Measurements from ENCODE around the gene RNF103. TPM values are rescaled to one million over a fixed set of nuclear protein-coding genes. Genes with fewer than 3 reads are reported as not detected.
"Not testable (repeated sequence)": the region's sequence is repeated elsewhere in the genome, so short reads cannot be mapped to it uniquely, and the experiment has no call there.

Gene RNF103
- total RNA-seq: 10 to 100 TPM; 17.4 to 24.8 TPM

DNA sequence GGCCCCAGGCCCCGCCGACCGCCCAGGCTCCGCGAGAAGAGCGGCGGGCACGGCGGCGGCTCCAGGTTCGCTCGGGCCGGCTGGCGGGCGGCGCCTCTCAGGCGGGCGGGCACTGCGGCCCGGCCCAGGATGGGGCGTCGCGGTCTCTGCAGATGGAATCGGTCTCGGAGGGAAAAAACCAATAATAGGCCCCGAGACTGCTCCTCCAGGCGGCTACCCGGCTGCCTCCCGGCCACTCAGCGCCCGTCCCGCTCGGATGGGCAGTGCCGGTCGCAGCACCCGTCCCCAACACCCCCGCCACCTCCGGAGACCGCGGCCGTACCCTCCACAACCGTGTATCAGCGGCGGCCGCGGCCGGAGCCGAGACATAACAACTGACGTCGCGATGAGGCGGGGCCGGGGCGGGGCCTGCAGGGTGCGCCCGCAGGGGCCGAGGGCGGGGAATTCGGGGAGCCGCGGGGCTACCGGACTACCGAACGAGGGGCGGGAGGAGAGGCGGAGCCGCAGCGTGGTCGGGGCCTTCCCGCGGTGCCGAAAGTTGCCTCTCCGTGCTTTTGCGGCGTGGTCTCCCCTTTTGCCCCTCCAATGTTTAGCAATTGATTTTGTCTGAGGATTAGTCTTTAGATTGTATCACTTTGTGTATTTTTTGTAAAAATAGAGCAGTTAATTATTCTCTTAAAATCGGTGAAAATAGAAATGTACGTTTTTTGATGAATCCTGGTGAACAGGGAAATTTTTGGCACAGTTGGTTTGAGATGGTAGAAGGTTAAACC, at the start of gene RNF103:
TSS of gene RNF103 (minus strand) at position 372 of the 773 bp plus-strand sequence. CDS start 979 bp downstream, outside the sequence.
- ATAC-seq (replicated peaks in 1 of 2) (peak; percentile 90 to 92), DNase-seq (peak; percentile 96 to 98)
- H3K36me3 Mint-ChIP-seq (ENCODE audit: insufficient read depth in 2 of 2): peaks cover 0 to 4% of the 10 kb centered on the region in 2 donors
- H3K4me3 Mint-ChIP-seq: peak within 1 kb of the TSS; percentile 93 to 99
- H3K4me1 Mint-ChIP-seq (ENCODE audit: low read depth): peaks cover 24% of the 10 kb centered on the region
- H3K27ac Mint-ChIP-seq: peak within 1 kb of the TSS; percentile 95
- H3K9me3 Mint-ChIP-seq: no peaks in the 10 kb centered on the region
- H3K27me3 Mint-ChIP-seq (ENCODE audit: low read depth): peaks cover 5% of the 10 kb centered on the region

GRCh38 chr2:86673011-86673410, 49.3 kb upstream of the RNF103 start:
- Mint-ChIP-seq H3K4me3 (no peak overlapping the region), H3K4me1 (ENCODE audit: low read depth) (no peaks in the 10 kb centered on the region), H3K9me3 (no peaks in the 10 kb centered on the region), H3K27ac (no peak overlapping the region), H3K36me3 (ENCODE audit: insufficient read depth in 2 of 2) (no peaks in the 10 kb centered on the region), H3K27me3 (ENCODE audit: low read depth) (no peaks in the 10 kb centered on the region)
- ATAC-seq (replicated peaks in 1 of 2) (no peak), DNase-seq (no peak)

GRCh38 chr2:86672027-86672545, 48.4 kb upstream of the RNF103 start:
- peaks cover 1 to 5% of the 10 kb centered on the region in 2 donors for H3K9me3 Mint-ChIP-seq
- ATAC-seq (replicated peaks in 1 of 2) (no peak), DNase-seq (no peak)
- no peaks in the 10 kb centered on the region for H3K4me1 Mint-ChIP-seq (ENCODE audit: low read depth)
- H3K27ac Mint-ChIP-seq: no peak overlapping the region
- no peaks in the 10 kb centered on the region for H3K27me3 Mint-ChIP-seq (ENCODE audit: low read depth)
- H3K36me3 Mint-ChIP-seq (ENCODE audit: insufficient read depth in 2 of 2): peaks cover 0 to 8% of the 10 kb centered on the region in 2 donors
- no peak overlapping the region for H3K4me3 Mint-ChIP-seq

DNA sequence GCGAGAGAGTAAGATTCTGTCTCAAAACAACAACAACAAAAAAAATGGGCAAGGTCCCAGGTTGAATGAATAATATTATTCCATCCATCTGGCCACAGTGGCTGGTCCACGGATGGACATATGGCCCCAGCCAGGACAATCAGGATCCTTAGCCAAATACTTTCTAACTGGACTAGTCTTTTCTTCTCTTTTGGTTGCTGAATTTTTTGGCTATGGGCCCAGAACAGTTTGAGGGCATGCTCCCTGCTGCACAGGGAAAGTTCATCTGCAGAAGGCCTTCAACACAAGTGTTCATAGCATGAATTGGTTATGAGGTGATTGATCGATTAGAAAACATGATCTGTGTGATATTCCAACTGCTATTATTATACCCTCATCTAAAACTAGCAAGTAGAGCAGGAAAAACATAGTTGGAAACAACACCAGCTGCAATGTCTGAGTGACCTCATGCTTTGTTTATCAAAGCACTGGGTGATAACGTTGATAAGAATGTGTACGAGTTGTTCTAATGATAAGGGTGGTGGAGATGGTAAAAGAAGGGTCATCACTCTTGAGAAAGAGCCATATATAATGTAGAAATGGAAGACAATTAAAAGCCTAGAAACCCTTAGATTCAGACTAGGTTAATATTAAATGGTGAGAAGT, 47.8 kb upstream of the RNF103 start:
- ATAC-seq (replicated peaks in 1 of 2): no peak
- Mint-ChIP-seq H3K27me3 (ENCODE audit: low read depth) (no peaks in the 10 kb centered on the region), H3K4me1 (ENCODE audit: low read depth) (no peaks in the 10 kb centered on the region), H3K27ac (no peak overlapping the region), H3K9me3 (peaks cover 1 to 8% of the 10 kb centered on the region in 2 donors), H3K4me3 (no peak overlapping the region), H3K36me3 (ENCODE audit: insufficient read depth in 2 of 2) (peaks cover 0 to 8% of the 10 kb centered on the region in 2 donors)
- DNase-seq: no peak

DNA sequence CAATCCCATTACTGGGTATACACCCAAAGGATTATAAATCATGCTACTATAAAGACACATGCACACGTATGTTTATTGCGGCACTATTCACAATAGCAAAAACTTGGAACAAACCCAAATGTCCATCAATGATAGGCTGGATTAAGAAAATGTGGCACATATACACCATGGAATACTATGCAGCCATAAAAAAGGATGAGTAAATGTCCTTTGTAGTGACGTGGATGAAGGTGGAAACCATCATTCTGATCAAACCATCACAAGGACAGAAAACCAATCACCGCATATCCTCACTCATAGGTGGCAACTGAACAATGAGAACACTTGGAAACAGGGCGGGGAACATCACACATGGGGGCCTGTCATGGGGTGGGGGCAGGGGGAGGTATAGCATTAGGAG, 45.7 kb upstream of the RNF103 start:
- not testable (repeated sequence) for DNase-seq; ATAC-seq (replicated peaks in 1 of 2); H3K4me3 Mint-ChIP-seq; H3K4me1 Mint-ChIP-seq (ENCODE audit: low read depth); H3K27me3 Mint-ChIP-seq (ENCODE audit: low read depth); H3K36me3 Mint-ChIP-seq (ENCODE audit: insufficient read depth in 2 of 2); H3K27ac Mint-ChIP-seq
- peaks cover 1 to 14% of the 10 kb centered on the region in 2 donors for H3K9me3 Mint-ChIP-seq

DNA sequence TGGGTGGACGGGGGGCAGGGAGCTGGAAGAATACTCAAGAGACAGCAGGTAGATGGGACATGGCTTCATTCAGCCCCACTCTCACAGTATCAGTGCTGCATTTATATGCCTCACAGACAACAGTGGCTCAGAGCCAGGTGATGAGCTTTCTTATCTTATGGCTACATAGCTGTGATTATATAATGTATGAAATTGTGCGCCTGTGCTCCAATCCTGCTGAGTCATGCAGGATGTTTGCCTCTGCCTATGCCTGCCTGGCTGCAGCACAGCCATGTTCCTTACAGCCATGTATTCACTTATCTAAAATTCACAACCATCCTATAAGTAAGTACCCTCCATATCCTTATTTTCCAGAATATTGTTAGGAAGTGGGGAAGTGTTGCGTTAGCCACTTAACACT, 37.7 kb upstream of the RNF103 start:
- Mint-ChIP-seq H3K27me3 (ENCODE audit: low read depth) (no peaks in the 10 kb centered on the region), H3K27ac (no peak overlapping the region), H3K4me1 (ENCODE audit: low read depth) (no peaks in the 10 kb centered on the region), H3K4me3 (no peak overlapping the region), H3K9me3 (peaks cover 0 to 6% of the 10 kb centered on the region in 2 donors), H3K36me3 (ENCODE audit: insufficient read depth in 2 of 2) (peaks cover 2 to 16% of the 10 kb centered on the region in 2 donors)
- ATAC-seq (replicated peaks in 1 of 2) (no peak), DNase-seq (peak in 1 of 2 donors; percentile 4)

DNA sequence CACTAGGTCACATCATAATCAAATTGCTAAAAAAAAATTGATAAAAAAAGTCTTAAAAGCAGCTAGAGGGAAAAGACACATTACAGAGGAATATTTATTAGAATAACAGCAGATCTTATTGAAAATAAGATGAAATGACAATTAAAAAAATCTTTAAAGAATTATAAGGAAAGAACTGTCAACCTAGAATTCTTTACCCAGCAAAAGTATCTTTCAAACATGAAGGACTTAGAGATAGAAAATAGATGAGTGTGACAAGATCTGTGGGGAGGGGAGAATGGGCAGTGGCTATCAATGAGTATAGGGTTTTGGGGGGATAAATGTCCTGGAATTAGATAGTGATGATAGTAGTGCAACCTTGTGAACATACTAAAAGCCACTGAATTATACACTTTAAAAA, 26.5 kb upstream of the RNF103 start:
- Mint-ChIP-seq H3K36me3 (ENCODE audit: insufficient read depth in 2 of 2) (peaks cover 11 to 15% of the 10 kb centered on the region in 2 donors), H3K4me1 (ENCODE audit: low read depth) (no peaks in the 10 kb centered on the region), H3K27ac (no peak overlapping the region), H3K27me3 (ENCODE audit: low read depth) (no peaks in the 10 kb centered on the region), H3K4me3 (no peak overlapping the region), H3K9me3 (peaks cover 11 to 15% of the 10 kb centered on the region in 2 donors)
- ATAC-seq (replicated peaks in 1 of 2): no peak
- no peak for DNase-seq

DNA sequence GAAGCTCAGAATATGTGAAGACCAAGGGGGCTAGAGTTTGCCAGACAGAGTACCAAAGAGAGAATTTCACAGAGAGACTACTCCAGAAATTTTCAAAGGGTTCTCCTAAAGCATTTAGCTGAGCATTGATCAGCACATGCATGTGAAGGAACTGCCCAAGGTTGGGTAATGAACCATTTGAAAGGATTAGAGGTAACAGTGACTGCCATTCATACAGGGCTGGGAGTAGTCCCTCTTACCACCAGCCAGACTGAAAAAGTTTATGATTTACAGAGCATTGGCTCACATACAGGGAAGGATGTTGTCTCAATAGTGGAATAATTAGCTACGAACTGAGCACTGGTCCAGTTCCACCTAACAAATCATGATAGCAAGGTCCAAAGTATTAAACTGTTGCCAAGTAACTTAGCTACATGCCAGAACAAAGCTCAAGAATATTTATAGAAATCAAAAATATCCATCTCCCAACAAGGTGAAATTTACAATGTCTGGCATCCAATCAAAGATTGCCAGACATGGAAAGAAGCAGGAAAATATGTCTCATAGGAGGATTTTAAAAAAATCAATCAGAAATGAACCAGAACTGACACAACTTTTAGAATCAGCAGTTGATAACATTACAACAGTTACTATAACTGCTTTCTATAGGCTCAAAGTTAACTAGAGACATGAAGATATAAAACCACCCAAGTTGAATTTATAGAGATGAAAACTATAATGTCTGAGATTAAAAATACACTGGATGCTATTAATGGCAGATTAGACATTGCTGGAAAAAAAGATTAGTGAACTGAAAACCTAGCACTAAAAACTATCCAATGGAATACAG, 25.7 kb upstream of the RNF103 start:
- peaks cover 11 to 15% of the 10 kb centered on the region in 2 donors for H3K36me3 Mint-ChIP-seq (ENCODE audit: insufficient read depth in 2 of 2)
- no peaks in the 10 kb centered on the region for H3K4me1 Mint-ChIP-seq (ENCODE audit: low read depth)
- no peaks in the 10 kb centered on the region for H3K27me3 Mint-ChIP-seq (ENCODE audit: low read depth)
- ATAC-seq (replicated peaks in 1 of 2) (no peak), DNase-seq (no peak)
- H3K4me3 Mint-ChIP-seq: no peak overlapping the region
- H3K27ac Mint-ChIP-seq: no peak overlapping the region
- H3K9me3 Mint-ChIP-seq: peaks cover 11 to 15% of the 10 kb centered on the region in 2 donors

- DNase-seq: no peak
- Mint-ChIP-seq H3K36me3 (ENCODE audit: insufficient read depth in 2 of 2) (peaks cover 11 to 15% of the 10 kb centered on the region in 2 donors), H3K27ac (no peak overlapping the region), H3K9me3 (peaks cover 11 to 15% of the 10 kb centered on the region in 2 donors), H3K4me1 (ENCODE audit: low read depth) (no peaks in the 10 kb centered on the region), H3K4me3 (no peak overlapping the region), H3K27me3 (ENCODE audit: low read depth) (no peaks in the 10 kb centered on the region)
- no peak for ATAC-seq (replicated peaks in 1 of 2)
Measured at GRCh38 chr2:86648681-86649080, 25.0 kb upstream of the RNF103 start.

DNA sequence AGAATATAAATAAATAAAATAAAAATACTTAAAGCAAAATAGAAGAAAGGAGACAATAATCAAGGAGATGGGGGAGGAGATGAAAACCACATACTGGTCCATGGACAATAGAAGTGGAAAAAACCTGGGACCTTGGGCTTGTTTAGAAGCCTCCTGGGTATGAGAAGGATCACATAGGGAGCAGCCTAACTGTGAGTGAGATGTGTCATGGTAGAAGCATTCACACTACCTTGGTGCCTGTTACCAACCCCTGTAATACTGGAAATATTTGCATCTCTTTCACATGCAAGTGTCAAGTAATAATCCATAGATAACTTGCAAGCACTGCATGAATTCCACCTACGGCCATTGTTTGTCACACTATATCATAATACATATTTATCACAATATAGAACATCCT, 23.2 kb upstream of the RNF103 start:
- H3K27me3 Mint-ChIP-seq (ENCODE audit: low read depth): no peaks in the 10 kb centered on the region
- ATAC-seq (replicated peaks in 1 of 2) (no peak), DNase-seq (no peak)
- peaks cover 11 to 13% of the 10 kb centered on the region in 2 donors for H3K9me3 Mint-ChIP-seq
- H3K4me1 Mint-ChIP-seq (ENCODE audit: low read depth): no peaks in the 10 kb centered on the region
- no peak overlapping the region for H3K4me3 Mint-ChIP-seq
- no peak overlapping the region for H3K27ac Mint-ChIP-seq
- peaks cover 11 to 15% of the 10 kb centered on the region in 2 donors for H3K36me3 Mint-ChIP-seq (ENCODE audit: insufficient read depth in 2 of 2)

DNA sequence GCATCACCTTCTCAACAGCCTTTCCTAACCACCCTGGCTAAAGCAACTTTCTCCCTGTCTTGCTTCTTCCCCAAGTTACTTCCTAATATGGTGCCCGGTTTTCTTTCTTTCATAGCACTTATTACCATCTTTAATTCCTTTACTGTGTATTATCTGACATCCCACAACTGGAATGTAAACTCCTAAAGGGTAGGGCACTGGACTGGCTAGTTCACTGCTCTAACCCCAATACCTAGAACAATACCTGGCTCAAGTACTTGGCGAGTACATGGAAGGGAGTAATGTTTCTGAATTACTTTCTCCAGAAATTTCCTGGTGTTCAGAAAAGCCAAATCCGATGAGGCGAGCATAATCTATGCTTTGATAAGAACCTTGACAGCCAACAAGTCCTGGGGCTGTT, 22.7 kb upstream of the RNF103 start:
- no peak overlapping the region for H3K4me3 Mint-ChIP-seq
- ATAC-seq (replicated peaks in 1 of 2) (no peak), DNase-seq (no peak)
- no peaks in the 10 kb centered on the region for H3K27me3 Mint-ChIP-seq (ENCODE audit: low read depth)
- H3K27ac Mint-ChIP-seq: no peak overlapping the region
- peaks cover 11 to 12% of the 10 kb centered on the region in 2 donors for H3K9me3 Mint-ChIP-seq
- H3K4me1 Mint-ChIP-seq (ENCODE audit: low read depth): no peaks in the 10 kb centered on the region
- H3K36me3 Mint-ChIP-seq (ENCODE audit: insufficient read depth in 2 of 2): peaks cover 11 to 18% of the 10 kb centered on the region in 2 donors

GRCh38 chr2:86645752-86646151, 22.1 kb upstream of the RNF103 start:
- H3K9me3 Mint-ChIP-seq: peaks cover 13 to 14% of the 10 kb centered on the region in 2 donors
- H3K4me3 Mint-ChIP-seq: no peak overlapping the region
- DNase-seq: no peak

DNA sequence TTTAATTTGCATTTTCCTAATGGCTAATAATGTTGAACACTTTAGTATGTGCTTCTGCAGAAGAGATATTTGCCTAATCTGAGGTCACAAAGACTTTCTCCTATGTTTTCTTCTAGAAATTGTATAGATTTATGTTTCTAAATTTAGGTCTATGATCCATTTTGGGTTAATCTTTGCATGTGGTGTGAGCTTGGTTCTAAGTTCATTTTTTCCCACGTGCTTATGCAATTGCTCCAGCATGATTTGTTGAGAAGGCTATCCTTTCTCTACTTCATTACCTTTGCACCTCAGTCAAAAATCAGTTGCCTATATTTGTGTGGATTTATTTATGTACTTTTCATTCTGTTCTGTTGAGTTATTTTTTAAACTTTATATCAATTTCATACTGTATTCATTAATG, 15.0 kb upstream of the RNF103 start:
- Mint-ChIP-seq H3K9me3 (peaks cover 2 to 3% of the 10 kb centered on the region in 2 donors), H3K4me1 (ENCODE audit: low read depth) (no peaks in the 10 kb centered on the region), H3K27me3 (ENCODE audit: low read depth) (no peaks in the 10 kb centered on the region), H3K36me3 (ENCODE audit: insufficient read depth in 2 of 2) (peaks cover 2 to 6% of the 10 kb centered on the region in 2 donors), H3K27ac (no peak overlapping the region), H3K4me3 (no peak overlapping the region)
- ATAC-seq (replicated peaks in 1 of 2) (no peak), DNase-seq (no peak)

More at GRCh38 chr2:86645752-86646151, 22.1 kb upstream of the RNF103 start:
- Mint-ChIP-seq H3K4me1 (ENCODE audit: low read depth) (no peaks in the 10 kb centered on the region), H3K27ac (no peak overlapping the region), H3K27me3 (ENCODE audit: low read depth) (no peaks in the 10 kb centered on the region), H3K36me3 (ENCODE audit: insufficient read depth in 2 of 2) (peaks cover 11 to 21% of the 10 kb centered on the region in 2 donors)
- no peak for ATAC-seq (replicated peaks in 1 of 2)
